Stimulated activated CD4-positive, alpha-beta T cell treated with anti-CD3 and anti-CD28 coated beads, Interleukin-12 subunit alpha, Interleukin-12 subunit beta, amount 100 ng/mL, for 4 hours (primary cell): ENCODE data around the gene DNAJB12.
"Not testable (repeated sequence)": the region's sequence is repeated elsewhere in the genome, so short reads cannot be mapped to it uniquely, and the experiment has no call there.

ENCODE experiments used
- DNase-seq: peaks from one replicate; pipeline ENCODE4 v3.0.0-alpha.2; 2020

The DNAJB12 gene

GRCh38 chr10:72315054-72315453, 39.7 kb downstream of the DNAJB12 start:
- DNase-seq, result no peak

- DNase-seq, result no peak
These were observed 40.5 kb downstream of the DNAJB12 start for GRCh38 chr10:72314263-72314662.

- no peak for DNase-seq
These were observed 41.8 kb downstream of the DNAJB12 start for GRCh38 chr10:72312865-72313391.

- no peak for DNase-seq
These were observed 43.1 kb downstream of the DNAJB12 start for GRCh38 chr10:72311667-72312066.

- DNase-seq, result no peak
These were observed 44.1 kb downstream of the DNAJB12 start for GRCh38 chr10:72310636-72311035.

- no peak for DNase-seq
These were observed 44.5 kb downstream of the DNAJB12 start for GRCh38 chr10:72310241-72310633.

GRCh38 chr10:72309290-72310240, 45.2 kb downstream of the DNAJB12 start:
- DNase-seq, result no peak

- DNase-seq, result no peak
These were observed 46.3 kb downstream of the DNAJB12 start for GRCh38 chr10:72308320-72308987.

GRCh38 chr10:72307711-72308110, 47.0 kb downstream of the DNAJB12 start:
- DNase-seq, result not testable (repeated sequence)

GRCh38 chr10:72306215-72306760, 48.4 kb downstream of the DNAJB12 start:
- DNase-seq, result no peak

- DNase-seq, result no peak
These were observed 51.1 kb downstream of the DNAJB12 start for GRCh38 chr10:72303424-72304128.

- no peak for DNase-seq
These were observed 55.9 kb downstream of the DNAJB12 start for GRCh38 chr10:72298592-72299519.

GRCh38 chr10:72297805-72298591, 56.7 kb downstream of the DNAJB12 start:
- peak; percentile 86 for DNase-seq

GRCh38 chr10:72297281-72297804, 57.4 kb downstream of the DNAJB12 start:
- peak; percentile 90 for DNase-seq

GRCh38 chr10:72296829-72297280, 57.9 kb downstream of the DNAJB12 start:
- DNase-seq, result not testable (repeated sequence)

- no peak for DNase-seq
These were observed 59.3 kb downstream of the DNAJB12 start for GRCh38 chr10:72295330-72295910.

- no peak for DNase-seq
These were observed 62.5 kb downstream of the DNAJB12 start for GRCh38 chr10:72292223-72292691.

- no peak for DNase-seq
These were observed 63.6 kb downstream of the DNAJB12 start for GRCh38 chr10:72291019-72291532.

GRCh38 chr10:72285972-72286521, 68.7 kb downstream of the DNAJB12 start:
- DNase-seq, result no peak
